SW 1271 (cell line): ENCODE results near the gene CAPN10.
A peak's percentile ranks its signal among the peaks of the same experiment; 100 is the strongest.
"Not testable (repeated sequence)": the region's sequence is repeated elsewhere in the genome, so short reads cannot be mapped to it uniquely, and the experiment has no call there.

Experiments
- DNase-seq, 2 experiments: peaks; one replicate each; lab custom pipeline; 2025; lab: John Stamatoyannopoulos, UW

The CAPN10 gene

DNA sequence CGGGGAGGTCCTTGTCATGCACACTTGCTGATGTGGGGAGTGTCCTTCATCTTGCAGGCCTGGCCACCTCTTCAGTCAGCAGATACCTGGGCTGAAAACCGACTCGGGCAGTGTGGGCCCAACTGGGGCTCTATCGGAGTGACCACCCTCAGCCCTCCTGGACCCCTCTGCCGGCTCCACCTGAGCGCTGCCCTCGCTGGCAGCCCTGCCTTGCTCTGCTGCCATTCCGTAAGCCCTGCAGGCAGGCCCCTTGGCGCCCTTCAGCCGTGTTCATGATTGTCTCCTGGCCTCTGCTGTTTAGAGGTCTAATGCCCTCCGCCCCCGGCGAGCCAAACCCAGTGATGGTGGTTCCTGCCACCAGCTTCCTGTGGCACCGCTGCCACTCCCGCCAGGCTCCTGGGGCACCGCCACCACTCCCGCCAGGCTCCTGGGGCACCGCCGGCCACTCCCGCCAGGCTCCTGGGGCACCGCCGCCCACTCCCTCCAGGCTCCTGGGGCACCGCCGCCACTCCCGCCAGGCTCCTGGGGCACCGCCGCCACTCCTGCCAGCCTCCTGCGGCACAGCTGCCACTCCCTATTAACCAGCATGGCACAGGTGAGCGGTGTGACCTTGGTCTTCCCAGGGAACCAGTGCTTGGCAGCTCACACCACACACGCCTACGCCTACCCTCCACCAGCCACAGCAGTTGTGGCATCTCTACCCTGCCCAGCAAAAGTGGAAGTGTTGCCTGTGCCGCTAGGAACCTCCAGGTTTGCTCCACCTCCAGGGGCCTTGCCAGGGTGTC, 15.9 kb downstream of the CAPN10 start:
- no peak for DNase-seq

DNA sequence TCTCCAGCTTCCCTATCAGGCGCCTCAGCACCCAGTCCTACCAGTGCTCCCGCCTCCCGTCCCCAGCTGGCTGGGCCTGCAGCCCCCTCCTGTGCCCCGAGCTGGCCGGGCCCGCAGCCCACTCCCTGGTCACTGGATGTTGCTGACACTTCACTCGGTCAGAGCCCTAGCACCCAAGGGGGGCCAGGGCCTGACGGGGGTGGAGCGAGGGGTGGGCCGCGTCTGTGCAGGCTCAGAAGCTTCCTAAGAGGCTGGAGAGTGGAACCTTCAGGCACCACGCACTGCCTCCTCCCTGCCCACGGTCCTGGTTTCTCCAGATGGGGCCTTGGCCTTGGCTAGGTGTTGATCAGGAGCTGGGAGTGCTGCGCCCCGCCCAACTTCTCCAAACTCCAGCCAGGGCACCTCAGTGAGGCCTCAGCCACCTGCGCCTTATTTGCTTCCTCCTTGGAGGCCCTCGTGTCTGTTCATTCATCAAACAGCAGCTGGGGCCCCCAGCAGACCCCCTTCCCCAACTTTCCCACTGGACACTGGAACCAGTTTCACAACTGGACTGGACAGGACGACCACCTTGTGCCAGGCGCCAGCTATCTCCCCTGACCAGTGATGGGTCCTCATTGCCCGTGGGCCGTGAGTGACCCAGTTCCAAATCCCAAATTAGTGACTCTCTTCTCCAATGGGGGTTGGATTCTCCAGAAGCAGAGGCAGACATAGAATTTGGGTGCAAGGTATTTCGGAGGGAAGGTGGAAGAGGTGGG, 16.7 kb downstream of the CAPN10 start:
- DNase-seq, result no peak

DNA sequence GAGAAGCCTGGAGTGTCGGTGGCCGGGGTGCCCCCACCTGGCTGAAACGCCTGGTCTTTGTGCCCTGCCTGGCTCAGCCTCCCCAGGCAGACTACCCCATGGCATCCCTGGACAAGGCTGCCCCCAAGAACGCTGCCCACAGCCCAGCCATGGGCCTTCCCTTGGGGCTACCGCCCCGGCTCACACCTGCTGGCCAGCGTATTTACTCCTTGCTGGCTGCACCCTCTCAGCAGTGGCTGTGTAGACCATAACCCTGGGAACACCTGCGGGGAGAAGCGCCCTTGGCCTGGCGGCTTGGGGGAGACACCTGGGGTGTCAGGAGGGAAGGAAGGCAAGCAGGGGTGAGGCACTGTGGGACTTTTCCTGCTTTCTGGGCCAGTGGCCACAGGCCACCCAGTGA, 17.3 kb downstream of the CAPN10 start:
- DNase-seq, result no peak

DNA sequence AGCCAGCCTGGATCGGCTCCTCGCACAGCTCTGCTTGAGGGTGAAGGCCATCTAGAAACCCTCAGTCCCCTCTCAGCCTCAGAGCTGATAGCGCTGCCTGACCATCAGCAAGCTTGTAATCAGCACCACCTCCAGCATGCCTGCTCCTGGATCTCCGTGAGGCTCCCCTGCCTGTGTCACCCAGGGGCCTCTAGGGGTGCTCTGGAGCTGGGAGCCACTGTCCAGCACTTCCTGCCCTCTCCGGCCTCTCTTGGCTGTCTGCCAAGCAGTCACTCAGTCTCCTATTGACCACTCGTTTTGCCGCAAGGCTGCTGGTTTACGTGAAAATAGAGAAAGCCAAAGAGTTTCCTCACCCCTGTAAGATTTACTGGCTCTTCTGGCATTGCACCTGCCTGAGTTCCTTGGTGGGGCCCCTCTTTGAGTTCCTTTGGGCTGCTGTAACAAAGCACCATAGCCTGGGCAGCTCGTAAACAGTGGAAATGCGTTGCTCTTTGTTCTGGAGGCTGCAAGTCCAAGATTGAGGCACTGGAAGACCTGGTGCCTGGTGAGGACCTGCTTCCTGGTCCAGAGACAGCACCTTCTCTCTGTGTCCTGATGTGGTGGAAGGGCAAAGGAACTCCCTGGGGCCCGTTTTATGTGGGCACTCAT, 17.9 kb downstream of the CAPN10 start:
- DNase-seq, result peak in 1 of 2 experiments; percentile 41

DNA sequence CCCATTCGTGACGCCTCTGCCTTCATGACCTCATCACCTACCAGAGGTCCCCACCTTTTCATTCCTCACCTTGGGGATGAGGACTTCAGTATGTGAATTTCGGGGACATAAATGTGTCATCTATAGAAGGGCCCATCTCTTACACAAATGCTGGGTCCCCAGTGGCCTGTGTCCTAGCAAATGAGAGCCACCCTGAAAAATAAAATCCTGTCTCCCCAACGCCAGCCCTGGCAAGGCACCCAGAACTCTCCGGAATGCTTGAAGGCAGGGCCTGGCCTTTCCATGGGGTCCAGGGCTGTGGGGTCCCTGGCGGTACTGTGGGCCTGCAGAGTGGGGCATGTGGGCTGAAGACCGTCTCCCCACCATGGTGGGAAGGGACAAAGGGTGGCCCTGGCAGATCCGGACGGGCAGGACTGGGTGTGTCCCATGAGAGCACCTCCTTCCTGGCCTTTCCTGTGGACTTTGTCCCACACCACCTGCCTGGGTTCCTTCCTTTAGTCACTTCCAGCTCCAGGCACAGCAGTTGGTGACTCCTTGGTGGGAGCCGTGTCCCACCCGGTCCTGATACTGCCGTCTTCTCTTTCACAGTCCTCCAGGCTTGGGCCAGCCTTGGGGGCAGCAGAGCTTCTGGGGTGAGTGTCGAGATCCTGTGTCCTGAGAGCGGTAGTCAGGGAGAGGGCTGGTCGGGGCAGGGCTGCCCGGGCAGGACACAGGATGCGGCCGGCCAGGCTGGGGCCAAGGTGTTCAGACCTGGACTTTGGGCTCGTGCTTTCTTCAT, 18.6 kb downstream of the CAPN10 start:
- DNase-seq, result no peak

DNA sequence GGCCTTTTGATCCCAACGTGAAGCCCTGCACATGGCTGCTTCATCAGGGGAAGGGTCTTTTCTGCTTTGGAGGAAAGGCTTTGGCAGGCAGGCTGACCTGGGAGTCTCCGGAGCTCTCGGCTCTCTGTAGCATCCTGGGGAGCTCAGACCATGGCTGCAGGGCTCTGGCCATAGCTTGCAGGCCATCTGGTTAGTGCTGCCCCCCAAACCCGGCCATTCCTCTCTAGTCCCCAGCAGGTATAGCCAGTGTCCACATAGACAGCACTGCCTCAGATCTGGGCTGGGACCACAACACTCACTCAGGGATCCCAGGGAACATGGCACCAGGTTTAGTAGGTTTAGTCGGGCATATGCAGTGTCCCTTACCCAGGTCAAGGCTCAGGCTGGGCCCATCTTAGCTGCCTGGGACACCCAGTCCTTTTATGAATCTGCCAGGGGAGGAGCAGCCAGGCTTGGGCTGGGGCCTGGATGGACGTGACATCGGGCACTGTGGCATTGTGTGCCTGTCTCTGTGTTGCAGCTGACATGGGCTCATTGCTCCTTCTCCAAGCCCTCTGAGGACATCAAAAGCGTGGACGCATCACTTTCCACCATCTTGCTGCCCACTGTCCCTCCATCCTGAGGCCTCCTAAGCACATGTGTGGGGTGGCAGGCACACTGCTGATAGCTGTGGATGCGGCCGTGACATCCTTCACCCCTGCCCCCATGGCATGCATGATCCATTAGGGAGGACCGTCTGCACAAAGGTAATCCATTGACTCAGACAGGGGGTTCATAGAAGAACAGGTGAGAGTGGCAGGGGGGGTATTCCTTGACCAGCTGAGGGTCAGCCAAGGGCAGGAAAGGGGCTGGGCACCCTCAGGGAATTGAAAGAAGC, 19.6 kb downstream of the CAPN10 start:
- no peak for DNase-seq

DNA sequence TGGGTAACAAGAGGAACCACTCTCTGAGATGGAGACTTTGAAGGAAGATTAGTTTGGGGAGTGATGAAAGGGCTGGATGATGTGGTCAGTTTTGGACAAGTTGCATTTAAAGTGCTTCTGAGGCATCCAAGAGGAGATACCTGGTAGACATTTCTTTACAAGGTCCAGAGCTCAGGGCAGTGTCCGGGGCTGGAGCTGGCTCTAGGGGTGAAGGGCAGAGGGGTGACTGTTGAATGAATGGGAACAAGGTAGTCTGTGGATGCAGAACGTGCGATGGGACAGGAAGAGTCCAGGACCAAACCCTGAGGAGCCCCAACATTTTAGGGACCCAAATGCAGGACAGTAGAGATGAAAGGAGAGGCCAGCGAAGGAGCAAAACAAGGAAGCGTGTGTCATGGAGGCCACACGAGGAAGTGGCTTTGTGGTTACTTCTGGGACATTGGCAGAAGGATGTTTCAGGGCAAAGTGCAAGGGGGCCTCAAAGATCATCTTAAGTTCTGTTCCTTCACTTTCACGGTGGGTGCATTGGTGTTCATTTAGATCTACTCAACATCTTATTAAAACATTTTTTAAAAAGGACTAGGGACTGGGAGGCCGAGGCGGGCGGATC, 25.2 kb downstream of the CAPN10 start:
- no peak for DNase-seq

DNA sequence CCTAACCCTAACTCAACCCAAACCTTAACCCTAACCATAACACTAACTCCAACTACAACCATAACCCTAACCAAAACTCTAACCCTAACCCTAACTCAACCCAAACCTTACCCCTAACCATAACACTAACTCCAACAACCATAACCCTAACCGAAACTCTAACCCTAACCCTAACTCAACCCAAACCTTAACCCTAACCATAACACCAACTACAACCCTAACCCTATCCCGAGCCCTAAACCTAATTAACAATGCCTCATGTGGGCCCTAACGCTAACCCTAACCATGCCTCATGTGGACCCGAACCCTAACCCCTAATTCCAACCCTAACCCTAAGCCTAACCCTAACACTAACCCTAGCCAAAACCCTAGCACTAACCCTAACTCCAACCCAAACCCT, 27.2 kb downstream of the CAPN10 start:
- DNase-seq, result no peak

DNA sequence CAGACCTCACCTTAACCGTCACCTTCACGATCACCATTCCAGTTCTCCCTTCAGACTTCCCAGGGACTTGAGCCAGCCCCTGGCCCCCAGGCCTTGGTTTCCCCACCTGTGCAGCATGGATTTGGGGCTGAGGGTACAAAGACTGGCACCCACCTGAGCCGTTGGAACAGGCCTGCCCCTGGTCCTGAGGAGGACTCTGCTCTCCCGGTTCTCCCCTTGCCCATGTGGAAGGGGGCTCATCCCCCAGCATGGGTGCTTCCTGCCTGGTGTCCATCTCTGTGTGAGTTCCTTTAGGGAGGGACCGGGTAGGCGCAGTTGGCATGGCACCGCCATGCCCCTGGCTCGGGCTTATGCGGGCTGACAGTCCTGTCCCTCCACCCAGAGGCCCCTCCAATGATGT, 27.9 kb downstream of the CAPN10 start:
- DNase-seq, result no peak

DNA sequence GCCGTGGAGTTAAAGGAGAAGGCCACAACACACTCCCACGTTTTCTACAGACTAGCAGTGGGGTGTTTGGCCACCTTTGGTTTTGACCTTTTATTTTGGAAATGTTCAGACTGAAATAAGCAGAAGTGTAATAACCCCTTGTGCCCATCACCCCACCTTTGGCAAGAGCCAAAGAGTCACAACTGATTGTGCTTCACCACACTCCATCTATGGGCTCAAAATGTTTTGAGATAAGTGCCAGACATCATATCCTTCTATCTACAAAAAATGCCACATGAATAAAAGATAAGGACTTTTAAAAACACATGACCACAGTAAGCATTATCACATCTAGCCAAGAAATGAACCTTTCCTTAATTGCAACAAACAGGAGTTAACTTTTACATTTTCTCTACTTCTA, 28.9 kb downstream of the CAPN10 start:
- DNase-seq, result no peak

DNA sequence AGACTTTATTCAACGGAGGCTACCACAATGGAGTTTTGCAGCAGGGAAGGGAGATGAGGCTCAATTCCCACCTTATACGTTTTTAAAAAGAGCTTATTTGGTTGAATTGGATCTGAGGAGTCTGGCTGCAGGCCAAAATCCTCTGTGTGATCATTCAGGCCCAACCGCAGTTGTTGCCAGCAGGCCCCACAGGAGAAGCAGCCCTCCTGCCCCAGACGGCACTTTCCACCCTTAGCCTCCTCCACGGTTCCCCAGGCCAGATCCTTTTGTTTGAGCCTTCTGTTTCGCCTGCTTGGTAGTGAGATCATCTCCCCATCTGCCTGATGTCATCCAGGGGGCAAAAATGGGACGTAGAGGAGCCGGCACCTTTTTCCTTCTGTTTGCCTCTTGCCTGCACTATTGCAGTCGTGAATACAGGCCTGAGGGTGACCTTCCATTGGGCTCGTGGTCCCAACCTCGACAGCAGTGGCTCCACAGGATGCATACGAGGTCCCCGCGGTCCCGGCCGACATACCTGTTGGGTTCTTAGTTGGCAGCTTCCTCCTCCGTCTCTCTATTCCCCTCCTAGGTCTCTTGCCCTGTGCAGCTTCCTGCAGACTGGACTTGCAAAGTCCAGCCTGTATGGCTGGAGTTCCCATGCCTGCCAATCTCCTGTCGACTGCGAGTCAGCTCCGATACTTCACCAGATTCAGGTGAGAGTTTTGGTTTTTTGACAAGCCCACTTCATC, 29.4 kb downstream of the CAPN10 start:
- no peak for DNase-seq

DNA sequence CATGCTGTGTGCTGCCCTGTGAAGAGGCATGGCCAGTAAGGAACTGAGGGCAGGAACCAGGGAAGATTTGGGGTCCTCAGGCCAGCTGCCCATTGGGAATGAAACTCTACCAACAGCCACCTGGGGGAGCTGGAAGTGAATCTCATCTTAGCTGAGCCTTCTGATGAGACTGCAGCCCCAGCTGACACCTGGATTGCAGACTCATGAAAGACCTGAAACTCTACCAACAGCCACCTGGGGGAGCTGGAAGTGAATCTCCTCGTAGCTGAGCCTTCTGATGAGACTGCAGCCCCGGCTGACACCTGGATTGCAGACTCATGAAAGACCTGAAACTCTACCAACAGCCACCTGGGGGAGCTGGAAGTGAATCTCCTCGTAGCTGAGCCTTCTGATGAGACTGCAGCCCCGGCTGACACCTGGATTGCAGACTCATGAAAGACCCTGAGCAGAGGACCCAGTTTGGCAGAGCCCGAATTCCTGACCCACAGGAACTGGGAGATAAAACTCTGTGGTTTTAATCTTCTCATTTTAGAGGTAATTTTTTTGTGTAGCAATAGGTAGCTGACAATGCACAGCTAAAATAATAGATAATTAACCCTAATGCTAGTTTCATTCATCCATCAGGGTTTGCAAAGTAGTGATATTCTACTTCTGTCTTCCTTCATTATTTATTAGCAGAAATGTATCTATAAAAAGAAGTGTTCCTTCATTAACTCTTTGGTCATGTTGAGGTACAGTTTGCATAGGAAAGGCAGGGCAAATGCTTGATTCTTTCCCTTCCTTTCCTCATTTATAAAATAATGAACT, 30.5 kb downstream of the CAPN10 start:
- DNase-seq, result not testable (repeated sequence)

DNA sequence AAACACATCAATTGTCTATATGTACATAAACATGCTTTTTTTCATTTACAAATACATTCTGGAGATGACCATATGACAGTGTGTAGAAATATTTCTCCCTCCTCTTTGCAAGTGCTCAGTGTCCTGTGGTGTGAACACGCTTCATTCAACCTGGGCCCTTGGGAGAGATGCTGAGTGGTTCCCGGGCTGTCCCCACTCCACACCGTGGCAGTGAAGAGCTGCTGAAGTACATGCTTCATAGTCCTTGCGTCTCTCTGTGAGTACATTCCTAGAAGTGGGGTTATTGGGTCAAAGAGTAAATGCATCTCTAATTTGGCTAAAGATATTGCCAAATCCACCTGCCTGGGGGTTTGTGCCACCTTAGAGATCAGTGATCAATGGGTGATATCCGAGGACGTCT, 32.2 kb downstream of the CAPN10 start:
- no peak for DNase-seq

DNA sequence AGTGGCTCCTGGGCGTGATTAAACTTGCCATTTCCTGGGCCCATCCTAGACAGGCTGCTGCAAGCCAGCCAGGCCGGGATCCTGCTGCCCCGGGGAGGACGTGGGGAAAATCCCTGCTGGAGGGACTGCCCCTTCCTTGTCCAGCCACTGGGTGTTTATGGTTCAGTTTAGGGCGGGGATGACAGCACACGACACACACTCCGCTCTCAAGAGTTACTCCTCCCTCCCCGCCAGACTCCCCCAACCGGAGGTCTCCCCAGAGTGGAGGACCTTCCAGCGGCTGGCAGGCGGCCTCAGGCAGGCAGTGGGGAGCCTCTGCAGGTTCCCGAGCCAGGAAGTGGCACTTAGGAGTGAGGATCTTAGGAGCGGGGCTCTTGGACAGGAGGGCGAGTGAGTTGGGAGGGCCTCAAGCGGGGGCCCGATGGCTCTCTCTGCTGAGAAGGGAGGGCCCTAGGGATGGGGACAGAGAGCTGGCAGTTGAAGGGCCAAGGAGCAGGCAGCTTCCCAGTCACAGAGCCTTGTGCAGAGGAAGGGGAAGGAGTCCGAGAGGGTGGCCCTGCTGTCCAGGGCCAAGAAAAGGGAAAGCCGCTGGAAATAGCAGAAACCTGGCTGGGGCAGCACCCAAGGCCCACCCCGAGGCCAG, 33.1 kb downstream of the CAPN10 start:
- no peak for DNase-seq

DNA sequence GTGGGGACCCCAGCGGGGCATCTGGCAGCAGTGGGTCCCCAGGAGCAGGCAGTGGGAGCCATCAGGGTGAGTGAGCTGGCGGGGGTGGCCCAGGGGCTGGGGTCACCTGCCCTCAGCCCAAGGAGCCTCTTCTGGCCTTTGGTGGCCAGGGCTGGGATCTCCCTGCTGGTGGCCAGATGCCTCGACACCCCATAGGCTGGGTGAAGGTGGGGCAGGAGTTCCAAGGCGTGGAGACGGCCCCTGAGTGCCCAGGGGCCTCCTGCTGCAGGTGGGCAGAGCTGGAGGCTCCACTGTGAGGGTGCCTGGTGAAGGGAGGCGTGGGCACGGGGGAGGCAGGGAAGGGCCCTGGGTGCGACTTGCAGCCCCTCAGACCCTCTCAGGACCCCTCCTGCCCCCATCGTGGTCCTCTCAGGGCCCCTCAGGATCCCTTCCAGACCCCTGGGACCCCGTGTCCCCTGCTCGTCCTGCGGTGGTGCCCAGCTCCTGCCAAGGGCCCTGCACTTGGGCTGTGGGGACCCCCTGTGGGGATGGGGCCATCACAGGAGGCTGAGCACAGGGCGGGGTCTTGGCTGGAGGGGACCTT, 33.7 kb downstream of the CAPN10 start:
- DNase-seq, result no peak

DNA sequence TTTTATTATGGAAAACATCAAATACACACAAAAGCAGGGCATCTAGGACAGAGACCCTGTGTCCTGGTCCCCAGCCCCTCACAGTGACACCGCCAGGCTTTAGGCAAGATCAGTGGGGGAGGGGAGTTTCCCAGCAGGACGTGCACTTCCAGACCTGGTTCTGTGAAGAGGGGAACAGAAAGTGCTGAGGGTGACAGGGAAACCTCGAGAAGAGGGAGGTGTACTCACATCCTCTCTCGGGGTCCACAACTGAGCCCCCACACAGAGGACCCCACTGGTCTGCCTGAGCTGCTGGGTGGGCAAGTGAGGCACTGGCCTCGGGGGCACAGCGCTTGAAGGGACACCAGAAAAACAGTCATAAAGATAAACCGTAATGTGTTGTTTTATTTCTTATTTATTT, 34.3 kb downstream of the CAPN10 start:
- DNase-seq, result no peak

DNA sequence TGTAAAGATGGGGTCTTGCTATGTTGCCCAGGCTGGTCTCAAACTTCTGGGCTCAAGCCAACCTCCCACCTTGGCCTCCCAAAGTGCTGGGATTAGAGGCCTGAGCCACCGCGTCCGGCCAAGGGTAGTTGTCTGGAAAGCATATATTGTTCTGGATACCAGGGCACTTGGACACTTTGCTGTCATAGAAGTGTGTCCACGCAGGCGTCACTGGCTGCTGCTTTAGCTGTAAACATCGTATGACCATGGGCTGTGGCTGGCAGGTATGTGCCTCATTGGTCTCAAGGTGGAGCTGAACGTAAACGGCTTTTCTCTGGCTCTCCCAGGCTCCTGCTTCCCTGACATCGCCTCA, 35.5 kb downstream of the CAPN10 start:
- DNase-seq, result no peak

DNA sequence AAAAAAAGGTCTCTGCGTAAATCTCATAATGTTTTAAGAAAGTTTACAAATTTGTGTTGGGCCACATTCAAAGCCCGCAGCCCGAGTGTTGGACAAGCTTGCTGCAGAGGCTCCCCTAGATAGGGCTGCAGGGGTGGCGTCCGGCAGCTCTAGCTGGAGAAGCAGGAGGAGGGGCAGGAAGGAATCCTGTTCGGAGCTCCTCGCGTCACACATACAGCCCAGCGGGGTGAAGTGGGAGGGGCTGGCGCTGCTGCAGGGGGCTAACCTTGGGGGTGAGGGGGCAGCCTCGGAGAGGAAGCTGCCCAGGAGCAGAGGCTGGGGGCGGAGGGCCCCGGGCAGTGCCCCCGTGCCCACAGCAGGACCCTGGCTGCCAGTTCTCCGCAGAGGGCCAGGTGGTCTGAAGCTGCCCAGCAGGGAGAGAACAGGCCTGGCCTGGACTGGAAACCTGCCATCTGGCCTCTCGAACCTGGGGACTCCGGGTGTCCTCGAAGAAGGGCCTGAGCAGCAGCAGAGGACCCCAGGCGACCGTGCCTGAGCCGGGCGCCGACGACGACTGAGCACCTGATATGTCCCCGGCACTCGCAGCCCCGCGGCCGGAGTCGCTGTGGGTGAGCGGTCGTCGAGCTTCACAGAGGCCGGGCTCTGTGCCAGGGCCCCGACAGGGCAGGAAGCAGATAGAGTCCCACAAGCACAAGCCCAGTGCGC, 36.1 kb downstream of the CAPN10 start:
- DNase-seq, result no peak
